Glutamatergic neuron (in vitro differentiated cells): Measurements from ENCODE around the gene TBKBP1. TPM values are rescaled to one million over a fixed set of nuclear protein-coding genes. Genes with fewer than 3 reads are reported as not detected.

Experiments
- DNase-seq: peaks from one replicate; pipeline ENCODE4 v3.0.0; 2022
- H3K27ac Mint-ChIP-seq: one replicate; pipeline ENCODE4 v1.8.0; 2020; ENCODE audit warnings: mild to moderate bottlenecking, mixed read lengths, inconsistent platforms; ENCODE audit not compliant: unreplicated experiment
- H3K27me3 Mint-ChIP-seq: one replicate; pipeline ENCODE4 v1.8.0; 2020; ENCODE audit warnings: mild to moderate bottlenecking, moderate library complexity, mixed read lengths, inconsistent platforms; ENCODE audit not compliant: unreplicated experiment
- H3K36me3 Mint-ChIP-seq: one replicate; pipeline ENCODE4 v1.8.0; 2020; ENCODE audit warnings: mild to moderate bottlenecking, mixed read lengths, inconsistent platforms; ENCODE audit not compliant: unreplicated experiment
- H3K4me1 Mint-ChIP-seq: one replicate; pipeline ENCODE4 v1.8.0; 2020; ENCODE audit warnings: mild to moderate bottlenecking, low read depth, mixed read lengths, inconsistent platforms; ENCODE audit not compliant: unreplicated experiment
- H3K4me3 Mint-ChIP-seq: one replicate; pipeline ENCODE4 v1.8.0; 2020; ENCODE audit warnings: mild to moderate bottlenecking, mixed read lengths, inconsistent platforms; ENCODE audit not compliant: unreplicated experiment
- H3K9me3 Mint-ChIP-seq: one replicate; pipeline ENCODE4 v1.8.0; 2020; ENCODE audit warnings: mild to moderate bottlenecking, moderate library complexity, mixed read lengths, inconsistent platforms; ENCODE audit not compliant: unreplicated experiment
- CTCF ChIP-seq: fragments of 200-600 bp; sonication (generic); IDR thresholded peaks from one replicate; pipeline ENCODE4 v1.5.0; 2021; ENCODE audit not compliant: partially characterized antibody, unreplicated experiment
- total RNA-seq: library from RNA; stranded (reverse); fragmentation: NEBNext Ultra II Directional; extraction: Animal tissue kit (Norgen Biotek cat#: 25700); gene quantifications from one replicate; pipeline ENCODE4 v1.2.1, GENCODE V29; 2021; ENCODE audit not compliant: unreplicated experiment

Gene TBKBP1
- total RNA-seq, 1 donor from 2014 or later, result 30.7 TPM

- no peaks in the 10 kb centered on the region for H3K36me3 Mint-ChIP-seq
- no peak for TF ChIP-seq CTCF
- H3K9me3 Mint-ChIP-seq, result peaks cover 7% of the 10 kb centered on the region
- H3K27ac Mint-ChIP-seq, result no peak overlapping the region
- H3K27me3 Mint-ChIP-seq, result peaks cover 6% of the 10 kb centered on the region
- H3K4me3 Mint-ChIP-seq, result peak overlapping the region; percentile 99
- DNase-seq, result no peak
- peaks cover 19% of the 10 kb centered on the region for H3K4me1 Mint-ChIP-seq
Observed at GRCh38 chr17:47695429-47696376, 1.7 kb downstream of the TBKBP1 start.

GRCh38 chr17:47696717-47697642 lies 3.0 kb downstream of the TBKBP1 start:
- no peak for TF ChIP-seq CTCF
- H3K4me3 Mint-ChIP-seq, result peak overlapping the region; percentile 52
- H3K9me3 Mint-ChIP-seq, result peaks cover 7% of the 10 kb centered on the region
- peaks cover 7% of the 10 kb centered on the region for H3K27me3 Mint-ChIP-seq
- no peak for DNase-seq
- no peak overlapping the region for H3K27ac Mint-ChIP-seq
- peaks cover 20% of the 10 kb centered on the region for H3K4me1 Mint-ChIP-seq
- H3K36me3 Mint-ChIP-seq, result no peaks in the 10 kb centered on the region

GRCh38 chr17:47697906-47698711 lies 4.1 kb downstream of the TBKBP1 start:
- Mint-ChIP-seq H3K27me3 (peaks cover 7% of the 10 kb centered on the region), H3K36me3 (no peaks in the 10 kb centered on the region), H3K9me3 (peaks cover 7% of the 10 kb centered on the region), H3K4me1 (peaks cover 13% of the 10 kb centered on the region), H3K4me3 (no peak overlapping the region), H3K27ac (no peak overlapping the region)
- no peak for DNase-seq
- no peak for TF ChIP-seq CTCF

- H3K27ac Mint-ChIP-seq, result no peak overlapping the region
- peaks cover 9% of the 10 kb centered on the region for H3K4me1 Mint-ChIP-seq
- peaks cover 5% of the 10 kb centered on the region for H3K27me3 Mint-ChIP-seq
- peaks cover 4% of the 10 kb centered on the region for H3K9me3 Mint-ChIP-seq
- no peak overlapping the region for H3K4me3 Mint-ChIP-seq
- TF ChIP-seq CTCF, result peak; percentile 100
- peak; percentile 88 for DNase-seq
- no peaks in the 10 kb centered on the region for H3K36me3 Mint-ChIP-seq
Observed at GRCh38 chr17:47698749-47699535, 5.0 kb downstream of the TBKBP1 start.
